Neural cell (in vitro differentiated cells): ENCODE data around the gene PRTN3. TPM values are rescaled to one million over a fixed set of nuclear protein-coding genes. Genes with fewer than 3 reads are reported as not detected.

Experiments used
- H2AFZ ChIP-seq: fragments of 200-600, 300-800 bp; sonication (generic), shearing (Covaris generic); 2 replicates; pipeline ENCODE4 v1.6.0; 2014; ENCODE audit warnings: low read depth, mild to moderate bottlenecking, antibody characterized with exemption, low read length, moderate library complexity
- H3F3A ChIP-seq: fragments of 200-600 bp; shearing (Covaris generic); 2 replicates; pipeline ENCODE4 v1.6.1; 2016; ENCODE audit warnings: mild to moderate bottlenecking, moderate library complexity, mixed read lengths, antibody characterized with exemption, low read length; ENCODE audit not compliant: insufficient read depth, poor library complexity, severe bottlenecking
- H3K27ac ChIP-seq: fragments of 200-600, 300-800 bp; sonication (generic), shearing (Covaris generic); 2 replicates; pipeline ENCODE4 v1.5.1; 2014; ENCODE audit warnings: mild to moderate bottlenecking, low read length, moderate library complexity
- H3K27me3 ChIP-seq: fragments of 300-800, 200-600 bp; sonication (generic), shearing (Covaris generic); 2 replicates; pipeline ENCODE4 v1.6.0; 2014; ENCODE audit warnings: mild to moderate bottlenecking, low read depth, low read length, moderate library complexity; ENCODE audit not compliant: insufficient read depth
- H3K36me3 ChIP-seq: fragments of 300-800, 200-600 bp; sonication (generic), shearing (Covaris generic); 2 replicates; pipeline ENCODE4 v1.5.1; 2014; ENCODE audit warnings: mild to moderate bottlenecking, antibody characterized with exemption, low read length, moderate library complexity; ENCODE audit not compliant: insufficient read depth
- H3K4me2 ChIP-seq: fragments of 300-800, 200-600 bp; sonication (generic), shearing (Covaris generic); 2 replicates; pipeline ENCODE4 v1.6.0; 2014; ENCODE audit warnings: mild to moderate bottlenecking, low read length
- H3K4me3 ChIP-seq: fragments of 300-800, 200-600 bp; sonication (generic), shearing (Covaris generic); 2 replicates; pipeline ENCODE4 v1.5.1; 2014; ENCODE audit warnings: mild to moderate bottlenecking, low read length, moderate library complexity
- H3K79me2 ChIP-seq: fragments of 200-600 bp; shearing (Covaris generic); replicated peaks from 2 replicates; pipeline ENCODE4 v1.6.0; 2014; ENCODE audit warnings: mild to moderate bottlenecking, low read length, moderate library complexity; ENCODE audit not compliant: insufficient read depth
- H3K9ac ChIP-seq: fragments of 300-800, 200-600 bp; sonication (generic), shearing (Covaris generic); 2 replicates; pipeline ENCODE4 v1.6.1; 2016; ENCODE audit warnings: mild to moderate bottlenecking, low read length, mixed read lengths
- H3K9me2 ChIP-seq: fragments of 200-600 bp; shearing (Covaris generic); 2 replicates; pipeline ENCODE4 v1.6.1; 2016; ENCODE audit warnings: mild to moderate bottlenecking, low read length, mixed read lengths; ENCODE audit not compliant: insufficient read depth
- H3K9me3 ChIP-seq: fragments of 200-600, 300-800 bp; sonication (generic), shearing (Covaris generic); 2 replicates; pipeline ENCODE4 v1.6.1; 2016; ENCODE audit warnings: mild to moderate bottlenecking, mixed run types, low read length, moderate library complexity, mixed read lengths
- H4K20me1 ChIP-seq: fragments of 200-600 bp; shearing (Covaris generic); 2 replicates; pipeline ENCODE4 v1.6.1; 2016; ENCODE audit warnings: mild to moderate bottlenecking, mixed run types; ENCODE audit not compliant: insufficient read depth
- EP300 ChIP-seq: fragments of 450-650 bp; conservative IDR thresholded peaks from 2 replicates; pipeline ENCODE4 v1.6.1; 2014; ENCODE audit warnings: antibody characterized with exemption, mild to moderate bottlenecking, moderate library complexity; ENCODE audit not compliant: poor library complexity, severe bottlenecking
- EZH2 ChIP-seq: fragments of 200-600, 300-800 bp; shearing (Covaris generic), sonication (generic); IDR thresholded peaks from 2 replicates; pipeline ENCODE4 v1.6.1; 2014; ENCODE audit warnings: antibody characterized with exemption, low read length, borderline replicate concordance, mild to moderate bottlenecking; ENCODE audit not compliant: insufficient read depth, poor library complexity, severe bottlenecking
- MXI1 ChIP-seq: fragments of 450-650 bp; conservative IDR thresholded peaks from 2 replicates; pipeline ENCODE4 v1.6.1; 2014; ENCODE audit warnings: antibody characterized with exemption, mild to moderate bottlenecking; ENCODE audit not compliant: poor library complexity, severe bottlenecking
- POLR2AphosphoS5 ChIP-seq: IDR thresholded peaks from 2 replicates; pipeline ENCODE4 v1.6.1; 2012
- RAD21 ChIP-seq: fragments of 450-650 bp; conservative IDR thresholded peaks from 2 replicates; pipeline ENCODE4 v1.6.1; 2014; ENCODE audit warnings: antibody characterized with exemption, mild to moderate bottlenecking, moderate library complexity
- SMC3 ChIP-seq: fragments of 450-650 bp; conservative IDR thresholded peaks from 2 replicates; pipeline ENCODE4 v1.6.1; 2014; ENCODE audit warnings: antibody characterized with exemption, mild to moderate bottlenecking, moderate library complexity; ENCODE audit not compliant: poor library complexity
- TAF1 ChIP-seq: IDR thresholded peaks from 2 replicates; pipeline ENCODE4 v1.6.1; 2012; ENCODE audit warnings: low read depth
- polyA plus RNA-seq: library from polyadenylated mRNA; depleted of rRNA; stranded (reverse); fragments of >200 nt; gene quantifications from 2 replicates; pipeline ENCODE4 v1.2.3, GENCODE V29; 2014
- TF ChIP-seq, protein P1 (sequence below): fragments of 450-650 bp; IDR thresholded peaks from 2 replicates; pipeline ENCODE4 v1.5.1; 2014; ENCODE audit warnings: antibody characterized with exemption, mild to moderate bottlenecking, moderate library complexity; ENCODE audit not compliant: poor library complexity, severe bottlenecking
- TF ChIP-seq, protein P2 (sequence below): IDR thresholded peaks from 2 replicates; pipeline ENCODE4 v1.6.1; 2012; ENCODE audit warnings: borderline replicate concordance

Gene PRTN3
- polyA plus RNA-seq, 1 donor from 2014 or later, result not detected

DNA sequence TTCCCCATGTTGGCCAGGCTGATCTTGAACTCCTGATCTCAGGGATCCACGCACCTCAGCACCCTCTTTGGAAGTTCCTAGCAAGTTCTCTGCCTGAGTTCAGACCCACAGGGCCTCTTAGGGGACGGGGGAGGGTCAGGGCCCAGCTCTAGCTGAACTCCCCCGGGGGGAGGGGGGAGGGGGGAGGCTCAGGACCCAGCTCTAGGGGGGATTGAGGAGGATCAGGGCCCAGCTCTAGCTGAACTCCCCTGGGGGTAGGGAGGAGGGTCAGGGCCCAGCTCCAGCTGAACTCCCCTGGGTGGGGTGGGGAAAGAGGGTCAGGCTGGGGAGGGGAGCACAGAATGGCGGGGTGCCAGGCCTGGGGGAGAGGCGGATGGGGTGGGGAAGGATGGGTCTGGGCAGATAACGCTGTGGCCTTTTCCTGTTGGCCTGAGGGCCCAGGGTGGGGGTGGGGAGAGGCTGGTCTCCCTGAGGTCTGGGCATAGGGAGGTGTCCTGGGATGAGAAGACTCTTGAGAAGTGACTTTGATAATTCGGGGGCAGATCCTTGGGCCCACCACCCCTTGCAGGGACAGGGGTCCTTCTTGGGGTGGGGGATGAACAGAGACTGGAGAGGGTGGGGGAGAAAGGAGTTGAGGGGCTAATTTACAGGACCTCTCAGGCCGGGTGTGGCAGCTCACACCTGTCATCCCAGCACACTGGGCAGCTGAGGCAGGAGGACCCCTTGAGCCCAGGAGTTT lies 49.1 kb upstream of the PRTN3 start:
- no peak overlapping the region for H2AFZ ChIP-seq
- H3K27ac ChIP-seq, result no peak overlapping the region
- no peaks in the 10 kb centered on the region for H3F3A ChIP-seq
- H3K27me3 ChIP-seq, result no peaks in the 10 kb centered on the region
- no peaks in the 10 kb centered on the region for H3K36me3 ChIP-seq
- no peaks in the 10 kb centered on the region for H3K9me3 ChIP-seq
- TF ChIP-seq SMC3 (no peak), MXI1 (no peak), RAD21 (no peak), EZH2 (no peak), POLR2AphosphoS5 (no peak), TAF1 (no peak), EP300 (no peak)
- TF ChIP-seq, protein P1, sequence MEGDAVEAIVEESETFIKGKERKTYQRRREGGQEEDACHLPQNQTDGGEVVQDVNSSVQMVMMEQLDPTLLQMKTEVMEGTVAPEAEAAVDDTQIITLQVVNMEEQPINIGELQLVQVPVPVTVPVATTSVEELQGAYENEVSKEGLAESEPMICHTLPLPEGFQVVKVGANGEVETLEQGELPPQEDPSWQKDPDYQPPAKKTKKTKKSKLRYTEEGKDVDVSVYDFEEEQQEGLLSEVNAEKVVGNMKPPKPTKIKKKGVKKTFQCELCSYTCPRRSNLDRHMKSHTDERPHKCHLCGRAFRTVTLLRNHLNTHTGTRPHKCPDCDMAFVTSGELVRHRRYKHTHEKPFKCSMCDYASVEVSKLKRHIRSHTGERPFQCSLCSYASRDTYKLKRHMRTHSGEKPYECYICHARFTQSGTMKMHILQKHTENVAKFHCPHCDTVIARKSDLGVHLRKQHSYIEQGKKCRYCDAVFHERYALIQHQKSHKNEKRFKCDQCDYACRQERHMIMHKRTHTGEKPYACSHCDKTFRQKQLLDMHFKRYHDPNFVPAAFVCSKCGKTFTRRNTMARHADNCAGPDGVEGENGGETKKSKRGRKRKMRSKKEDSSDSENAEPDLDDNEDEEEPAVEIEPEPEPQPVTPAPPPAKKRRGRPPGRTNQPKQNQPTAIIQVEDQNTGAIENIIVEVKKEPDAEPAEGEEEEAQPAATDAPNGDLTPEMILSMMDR, result no peak
- TF ChIP-seq, protein P2, sequence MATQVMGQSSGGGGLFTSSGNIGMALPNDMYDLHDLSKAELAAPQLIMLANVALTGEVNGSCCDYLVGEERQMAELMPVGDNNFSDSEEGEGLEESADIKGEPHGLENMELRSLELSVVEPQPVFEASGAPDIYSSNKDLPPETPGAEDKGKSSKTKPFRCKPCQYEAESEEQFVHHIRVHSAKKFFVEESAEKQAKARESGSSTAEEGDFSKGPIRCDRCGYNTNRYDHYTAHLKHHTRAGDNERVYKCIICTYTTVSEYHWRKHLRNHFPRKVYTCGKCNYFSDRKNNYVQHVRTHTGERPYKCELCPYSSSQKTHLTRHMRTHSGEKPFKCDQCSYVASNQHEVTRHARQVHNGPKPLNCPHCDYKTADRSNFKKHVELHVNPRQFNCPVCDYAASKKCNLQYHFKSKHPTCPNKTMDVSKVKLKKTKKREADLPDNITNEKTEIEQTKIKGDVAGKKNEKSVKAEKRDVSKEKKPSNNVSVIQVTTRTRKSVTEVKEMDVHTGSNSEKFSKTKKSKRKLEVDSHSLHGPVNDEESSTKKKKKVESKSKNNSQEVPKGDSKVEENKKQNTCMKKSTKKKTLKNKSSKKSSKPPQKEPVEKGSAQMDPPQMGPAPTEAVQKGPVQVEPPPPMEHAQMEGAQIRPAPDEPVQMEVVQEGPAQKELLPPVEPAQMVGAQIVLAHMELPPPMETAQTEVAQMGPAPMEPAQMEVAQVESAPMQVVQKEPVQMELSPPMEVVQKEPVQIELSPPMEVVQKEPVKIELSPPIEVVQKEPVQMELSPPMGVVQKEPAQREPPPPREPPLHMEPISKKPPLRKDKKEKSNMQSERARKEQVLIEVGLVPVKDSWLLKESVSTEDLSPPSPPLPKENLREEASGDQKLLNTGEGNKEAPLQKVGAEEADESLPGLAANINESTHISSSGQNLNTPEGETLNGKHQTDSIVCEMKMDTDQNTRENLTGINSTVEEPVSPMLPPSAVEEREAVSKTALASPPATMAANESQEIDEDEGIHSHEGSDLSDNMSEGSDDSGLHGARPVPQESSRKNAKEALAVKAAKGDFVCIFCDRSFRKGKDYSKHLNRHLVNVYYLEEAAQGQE, result no peak
- H3K4me3 ChIP-seq, result no peak overlapping the region
- H3K79me2 ChIP-seq, result no peaks in the 10 kb centered on the region
- no peak overlapping the region for H3K4me2 ChIP-seq
- no peaks in the 10 kb centered on the region for H3K9me2 ChIP-seq
- no peaks in the 10 kb centered on the region for H4K20me1 ChIP-seq
- H3K9ac ChIP-seq, result no peak overlapping the region

DNA sequence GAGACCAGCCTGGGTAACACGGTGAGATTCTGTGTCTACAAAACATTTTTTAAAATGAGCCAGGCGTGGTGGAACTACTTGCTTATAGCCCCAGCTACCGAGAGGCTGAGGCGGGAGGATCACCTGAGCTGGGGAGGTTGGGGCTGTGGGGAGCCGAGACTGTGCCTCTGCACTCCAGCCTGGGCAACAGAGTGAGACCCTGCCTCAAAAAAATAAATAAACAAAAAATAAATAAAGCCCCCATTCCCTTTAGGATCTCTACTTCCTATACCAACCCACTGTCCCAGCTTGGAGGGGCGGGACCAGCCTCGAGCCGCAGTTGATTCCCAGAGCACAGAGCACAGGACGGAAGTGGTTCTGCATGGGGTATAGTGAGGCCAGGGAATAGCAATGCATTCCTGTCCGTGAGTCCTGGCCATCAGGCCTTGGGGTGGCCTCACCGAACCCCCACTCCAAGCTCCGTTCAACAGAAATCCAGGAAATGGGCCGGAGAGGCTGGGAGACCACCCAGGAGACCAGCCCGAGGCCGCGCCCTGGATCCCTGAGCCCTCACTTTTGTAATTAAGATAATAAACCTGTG lies 48.4 kb upstream of the PRTN3 start:
- no peaks in the 10 kb centered on the region for H3F3A ChIP-seq
- no peak overlapping the region for H3K4me2 ChIP-seq
- no peak overlapping the region for H3K9ac ChIP-seq
- no peaks in the 10 kb centered on the region for H3K9me3 ChIP-seq
- H3K27ac ChIP-seq, result no peak overlapping the region
- H2AFZ ChIP-seq, result no peak overlapping the region
- no peaks in the 10 kb centered on the region for H3K27me3 ChIP-seq
- H3K4me3 ChIP-seq, result no peak overlapping the region
- no peaks in the 10 kb centered on the region for H3K79me2 ChIP-seq
- no peaks in the 10 kb centered on the region for H4K20me1 ChIP-seq
- TF ChIP-seq EZH2 (no peak), TAF1 (no peak), MXI1 (no peak), POLR2AphosphoS5 (no peak), RAD21 (no peak), EP300 (no peak), SMC3 (no peak)
- TF ChIP-seq, protein P1, result no peak
- TF ChIP-seq, protein P2, result no peak
- no peaks in the 10 kb centered on the region for H3K9me2 ChIP-seq
- H3K36me3 ChIP-seq, result no peaks in the 10 kb centered on the region
